ENCODE data around the gene CBX5. TPM values are rescaled to one million over a fixed set of nuclear protein-coding genes. Genes with fewer than 3 reads are reported as not detected.

The CBX5 gene
- total and polyA plus RNA-seq, 5 donors = 23.0 to 68.2 (median 56.8) TPM

DNA sequence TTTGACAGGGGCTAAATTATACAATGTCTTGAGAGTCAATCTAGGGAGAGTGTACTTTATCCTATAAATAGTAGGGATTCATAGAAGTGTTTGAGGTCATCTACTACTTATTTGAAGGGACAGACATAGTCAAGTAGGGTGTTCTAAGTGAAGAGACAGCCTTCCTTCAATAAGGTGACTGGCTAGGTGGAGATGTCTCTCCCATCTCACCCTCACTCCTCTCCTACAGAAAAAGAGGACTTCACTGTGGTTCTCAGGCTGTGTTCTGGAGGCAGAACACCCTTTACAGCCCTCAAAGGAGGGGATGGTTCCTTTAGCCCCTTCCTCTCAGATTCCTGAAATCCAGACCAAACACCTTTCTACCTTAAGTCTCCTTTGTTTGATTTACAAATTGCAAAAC is 23.7 kb upstream of the CBX5 start:
- Histone ChIP-seq H3K4me1 (ENCODE audit: control insufficient read depth, insufficient read depth, low read length) (no peaks in the 10 kb centered on the region), H3K9me3 (ENCODE audit: control insufficient read depth, low read length) (no peaks in the 10 kb centered on the region), H3K27me3 (ENCODE audit: control insufficient read depth, insufficient read depth) (no peaks in the 10 kb centered on the region), H3K4me3 (ENCODE audit: low read length) (no peak overlapping the region), H3K27ac (ENCODE audit: low read length) (no peak overlapping the region)
- intact Hi-C loops (cut with DNase I) = no loop called here
- ATAC-seq (no peak), DNase-seq (no peak)

DNA sequence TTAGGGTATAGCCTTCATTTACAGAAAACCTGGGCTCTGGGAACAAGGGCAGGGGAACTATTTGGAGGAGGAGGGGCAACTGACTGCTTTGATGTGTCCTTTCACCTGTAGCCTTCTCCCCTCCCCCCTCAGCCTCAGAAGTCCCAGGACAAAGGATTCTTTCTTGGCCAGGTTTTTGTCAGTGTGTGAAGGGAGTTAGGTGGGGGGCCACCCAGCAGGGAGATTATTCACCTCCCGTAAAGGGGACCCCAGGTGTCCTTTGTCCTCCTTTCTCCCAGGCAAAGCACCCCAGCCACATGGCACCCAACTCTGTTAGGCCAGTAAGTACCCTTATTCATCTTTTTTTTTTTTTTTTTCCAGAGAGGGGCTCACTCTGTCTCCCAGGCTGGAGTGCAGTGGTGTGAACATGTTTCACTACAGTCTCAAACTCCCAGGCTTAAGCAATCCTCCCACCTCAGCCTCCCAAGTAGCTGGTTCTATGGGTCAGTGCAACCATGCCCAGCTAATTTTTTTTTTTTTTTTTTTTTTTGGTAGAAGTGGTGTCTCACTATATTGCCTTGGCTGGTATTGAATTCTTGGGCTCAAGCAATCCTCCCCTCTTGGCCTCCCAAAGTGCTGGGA is 21.6 kb upstream of the CBX5 start:
- intact Hi-C loops (cut with DNase I) = no loop called here
- DNase-seq (no peak), ATAC-seq (no peak)
- Histone ChIP-seq H3K4me3 (ENCODE audit: low read length) (no peak overlapping the region), H3K9me3 (ENCODE audit: control insufficient read depth, low read length) (no peaks in the 10 kb centered on the region), H3K27me3 (ENCODE audit: control insufficient read depth, insufficient read depth) (no peaks in the 10 kb centered on the region), H3K4me1 (ENCODE audit: control insufficient read depth, insufficient read depth, low read length) (no peaks in the 10 kb centered on the region), H3K27ac (ENCODE audit: low read length) (no peak overlapping the region)
- 85% methylated on average over 1 of the region's 1 CpG for WGBS

DNA sequence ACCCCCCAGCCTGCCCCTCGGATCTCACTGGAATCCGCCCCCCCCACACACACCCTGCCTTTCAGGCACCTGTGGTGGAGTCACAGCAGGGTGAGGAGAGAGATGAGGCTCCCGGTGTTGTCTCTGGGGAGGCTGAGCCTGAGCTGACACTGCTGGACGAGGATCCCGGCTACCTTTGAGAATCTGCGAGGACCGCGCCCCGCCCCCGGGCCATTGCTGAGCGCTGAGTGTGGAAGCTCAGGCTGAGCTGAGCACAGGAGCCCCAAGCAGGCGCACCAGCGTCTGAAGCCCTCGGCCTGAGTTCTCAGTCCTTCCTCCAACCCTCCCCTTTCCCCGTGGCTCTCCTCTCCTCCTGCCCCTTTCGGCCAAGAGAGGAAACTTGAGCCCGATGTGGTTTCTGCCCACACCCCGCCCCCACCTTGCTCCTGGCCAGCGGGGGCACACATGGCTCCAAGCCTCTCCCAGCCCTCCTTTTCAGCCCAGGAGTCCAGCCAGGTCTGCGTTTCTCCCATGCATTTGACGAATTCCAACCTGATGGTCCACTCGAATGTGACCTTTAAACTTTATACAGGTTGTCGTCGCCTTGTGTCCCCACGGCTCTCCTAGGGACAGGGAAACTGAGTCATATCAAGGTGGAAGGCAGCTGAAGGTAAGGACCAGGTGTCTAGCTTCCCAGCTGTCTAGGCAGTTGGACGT is 21.0 kb upstream of the CBX5 start, which contains the start of gene NFE2:
Gene NFE2, minus strand, starts transcription at position 284 of the 696 bp plus-strand sequence. CDS start 5,767 bp downstream, outside the sequence.
- Histone ChIP-seq H3K27ac (ENCODE audit: low read length) (no peak within 1 kb of the TSS), H3K9me3 (ENCODE audit: control insufficient read depth, low read length) (no peaks in the 10 kb centered on the region), H3K4me3 (ENCODE audit: low read length) (peak within 1 kb of the TSS; percentile 3), H3K27me3 (ENCODE audit: control insufficient read depth, insufficient read depth) (no peaks in the 10 kb centered on the region), H3K4me1 (ENCODE audit: control insufficient read depth, insufficient read depth, low read length) (no peaks in the 10 kb centered on the region)
- intact Hi-C loops (cut with DNase I) = no loop called here
- peak; percentile 45 to 76 (median 69) for DNase-seq
- ATAC-seq = peak; percentile 63 to 71
- WGBS = 5% methylated on average over 26 of the region's 26 CpGs

DNA sequence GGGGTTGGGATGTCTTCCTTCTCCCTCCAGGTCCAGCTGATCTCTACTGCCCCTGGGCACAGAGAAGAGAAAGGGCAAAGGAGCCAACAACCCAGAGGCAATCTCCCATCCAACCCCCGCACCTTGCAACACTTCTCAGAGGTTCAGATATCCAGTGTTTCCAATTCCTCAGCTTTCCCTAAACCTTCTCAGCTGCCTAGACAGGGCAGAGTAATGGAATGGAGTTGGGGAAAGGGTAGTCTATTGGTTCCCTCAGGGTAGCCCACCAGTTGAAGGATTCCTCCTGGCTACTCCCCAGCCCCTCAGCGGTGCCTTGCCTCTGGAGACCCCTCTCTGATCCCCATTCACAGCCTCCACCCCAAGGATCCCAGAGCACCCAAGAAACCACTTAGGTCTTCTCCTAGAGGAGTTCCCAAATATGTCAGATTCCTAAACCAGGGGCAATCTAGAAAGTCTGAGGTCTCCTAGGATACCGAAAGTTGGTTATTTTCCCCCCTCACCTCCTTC is 20.4 kb upstream of the CBX5 start:
- Histone ChIP-seq H3K27me3 (ENCODE audit: control insufficient read depth, insufficient read depth) (no peaks in the 10 kb centered on the region), H3K9me3 (ENCODE audit: control insufficient read depth, low read length) (no peaks in the 10 kb centered on the region), H3K4me1 (ENCODE audit: control insufficient read depth, insufficient read depth, low read length) (no peaks in the 10 kb centered on the region), H3K27ac (ENCODE audit: low read length) (no peak overlapping the region), H3K4me3 (ENCODE audit: low read length) (no peak overlapping the region)
- DNase-seq (no peak), ATAC-seq (no peak)
- intact Hi-C loops (cut with DNase I) = no loop called here
- WGBS = 45% methylated on average over 3 of the region's 3 CpGs

DNA sequence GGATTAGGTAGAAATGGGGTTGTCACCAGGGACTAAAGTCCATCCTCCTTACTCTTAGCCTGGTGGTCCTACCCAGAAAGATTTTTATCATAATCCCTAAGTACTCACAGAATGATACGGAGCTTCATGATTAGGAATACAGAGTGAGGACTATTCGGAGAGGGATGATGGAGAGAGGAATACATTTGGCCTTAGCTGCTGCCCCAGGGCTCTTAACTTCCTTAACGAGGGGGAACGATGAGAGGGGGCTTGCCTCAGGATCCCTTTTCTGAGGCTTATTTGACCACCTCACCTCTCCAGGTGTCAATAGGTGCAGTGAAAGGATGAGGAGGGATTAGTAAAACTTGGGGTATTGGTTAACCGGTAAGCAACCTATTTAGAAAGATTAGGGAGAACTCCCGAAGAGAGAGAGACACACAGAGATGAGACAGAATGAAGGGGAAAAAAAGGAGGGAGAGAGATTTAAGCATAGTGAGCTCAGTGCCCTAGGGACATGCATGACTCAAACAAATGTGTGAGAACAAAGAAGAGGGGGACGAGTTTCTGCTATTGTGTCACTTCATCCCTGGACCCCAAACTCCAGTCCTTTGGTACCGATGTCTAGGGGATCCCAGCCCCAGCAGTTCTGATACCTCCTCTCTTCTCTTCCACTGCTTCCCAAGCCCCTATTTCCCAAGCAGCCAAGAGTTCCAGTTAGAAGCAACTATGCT is 19.7 kb upstream of the CBX5 start:
- Histone ChIP-seq H3K27me3 (ENCODE audit: control insufficient read depth, insufficient read depth) (no peaks in the 10 kb centered on the region), H3K9me3 (ENCODE audit: control insufficient read depth, low read length) (no peaks in the 10 kb centered on the region), H3K4me1 (ENCODE audit: control insufficient read depth, insufficient read depth, low read length) (no peaks in the 10 kb centered on the region), H3K27ac (ENCODE audit: low read length) (no peak overlapping the region), H3K4me3 (ENCODE audit: low read length) (no peak overlapping the region)
- 58% methylated on average over 8 of the region's 8 CpGs for WGBS
- no peak for DNase-seq
- intact Hi-C loops (cut with DNase I) = loop anchor here in 1 of 4 donors (10.0 kb wide), 1 partner anchor 65 kb away; the partner anchor contains the start of gene GPR84
- ATAC-seq = no peak

DNA sequence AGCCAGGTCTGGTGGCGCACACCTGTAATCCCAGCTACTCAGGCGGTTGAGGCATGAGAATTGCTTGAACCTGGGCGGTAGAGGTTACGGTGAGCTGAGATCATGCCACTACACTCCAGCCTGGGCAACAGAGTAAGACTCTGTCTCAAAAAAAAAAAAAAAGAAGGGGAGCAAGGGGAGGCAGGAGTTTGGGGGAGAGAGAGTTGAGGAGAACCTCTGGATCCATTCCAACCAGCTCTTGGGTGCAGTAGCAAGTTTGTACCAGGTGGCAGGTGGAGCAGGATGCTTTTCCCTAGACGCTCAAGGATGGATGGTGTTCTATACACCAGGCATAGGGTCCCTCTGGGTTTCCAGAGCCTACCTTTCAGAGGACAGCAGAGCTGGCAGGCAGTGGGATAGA is 19.0 kb upstream of the CBX5 start:
- 85% methylated on average over 5 of the region's 5 CpGs for WGBS
- Histone ChIP-seq H3K27ac (ENCODE audit: low read length) (no peak overlapping the region), H3K4me1 (ENCODE audit: control insufficient read depth, insufficient read depth, low read length) (no peaks in the 10 kb centered on the region), H3K4me3 (ENCODE audit: low read length) (no peak overlapping the region), H3K9me3 (ENCODE audit: control insufficient read depth, low read length) (no peaks in the 10 kb centered on the region), H3K27me3 (ENCODE audit: control insufficient read depth, insufficient read depth) (no peaks in the 10 kb centered on the region)
- DNase-seq (no peak), ATAC-seq (no peak)
- intact Hi-C loops (cut with DNase I) = loop anchor here in 1 of 4 donors (10.0 kb wide), 1 partner anchor 66 kb away; the partner anchor contains the start of gene GPR84

DNA sequence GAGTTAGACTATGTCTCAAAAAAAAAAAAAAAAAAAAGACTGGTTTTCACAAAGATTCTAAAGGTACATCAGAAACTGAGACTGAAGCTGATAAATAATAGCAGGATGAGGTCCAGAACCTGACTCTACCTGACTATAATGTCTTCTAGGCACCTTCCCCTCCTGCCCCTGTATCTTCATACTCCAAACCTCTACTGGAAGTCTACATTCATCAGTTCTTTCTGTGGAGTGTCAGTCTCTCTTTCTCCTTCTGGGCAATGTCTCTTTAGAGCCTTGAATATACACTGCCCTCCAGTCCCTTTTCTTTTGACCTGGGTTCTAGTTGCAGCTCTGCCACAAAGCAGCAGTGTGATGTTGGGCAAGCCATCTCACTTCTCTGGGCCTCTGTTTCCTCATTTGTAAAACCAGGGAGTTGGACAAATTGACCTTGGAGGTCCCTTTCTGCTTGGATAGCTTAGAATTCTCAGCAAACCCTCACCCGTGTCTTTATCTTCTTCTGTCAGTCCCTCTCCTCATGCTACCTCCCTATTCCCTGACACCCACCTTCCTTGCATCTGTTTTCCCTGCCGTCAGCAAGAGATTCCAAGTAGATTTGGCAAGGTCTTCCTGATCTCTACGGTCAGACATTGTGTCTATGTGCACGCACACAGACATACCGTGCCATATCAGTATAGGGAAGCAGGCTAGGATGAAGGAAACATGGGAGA is 16.6 kb upstream of the CBX5 start:
- no peak overlapping the region for H3K27ac ChIP-seq (ENCODE audit: low read length)

DNA sequence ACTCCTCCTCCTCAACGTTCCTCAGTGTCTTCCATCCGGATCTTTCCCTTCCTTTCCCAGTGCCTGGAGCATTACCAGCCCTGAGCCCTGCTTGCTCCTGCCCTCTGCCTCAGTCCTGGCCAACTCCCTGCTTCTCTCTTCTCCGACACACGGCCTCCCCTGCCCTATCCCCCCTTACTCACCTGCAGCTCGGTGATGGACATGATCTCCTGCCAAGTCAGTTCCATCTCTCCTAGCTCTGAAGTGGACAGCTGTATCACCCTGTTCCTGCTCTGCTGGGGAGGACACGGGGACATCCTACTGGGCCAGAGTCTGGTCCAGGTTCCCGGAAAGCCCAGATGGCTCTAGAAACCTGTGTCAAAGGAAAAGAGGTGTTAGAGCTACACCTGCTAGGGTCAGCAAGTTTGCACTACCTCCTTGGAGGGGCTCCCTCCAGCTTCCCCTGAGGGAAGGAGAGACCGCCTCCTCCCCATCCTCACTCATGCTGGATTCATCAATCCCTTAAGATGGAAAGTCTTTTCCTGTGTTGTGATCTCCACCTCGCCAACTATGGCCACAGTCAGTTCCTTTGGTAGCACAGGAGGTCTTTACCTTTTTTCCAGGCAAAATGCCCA is 15.1 kb upstream of the CBX5 start:
- Histone ChIP-seq H3K27me3 (ENCODE audit: control insufficient read depth, insufficient read depth) (no peaks in the 10 kb centered on the region), H3K4me1 (ENCODE audit: control insufficient read depth, insufficient read depth, low read length) (no peaks in the 10 kb centered on the region), H3K9me3 (ENCODE audit: control insufficient read depth, low read length) (no peaks in the 10 kb centered on the region), H3K4me3 (ENCODE audit: low read length) (no peak overlapping the region), H3K27ac (ENCODE audit: low read length) (no peak overlapping the region)
- intact Hi-C loops (cut with DNase I) = loop anchor here in 1 of 4 donors (10.0 kb wide), 1 partner anchor 70 kb away; the partner anchor contains the start of gene GPR84
- 68% methylated on average over 9 of the region's 9 CpGs for WGBS
- no peak for DNase-seq
- ATAC-seq = peak in 1 of 2 donors; percentile 4

More for the DNA sequence above, 16.6 kb upstream of the CBX5 start:
- no peak overlapping the region for H3K4me3 ChIP-seq (ENCODE audit: low read length)
- intact Hi-C loops (cut with DNase I) = loop anchor here in 1 of 4 donors (10.0 kb wide), 1 partner anchor 68 kb away; the partner anchor contains the start of gene GPR84
- H3K27me3 ChIP-seq (ENCODE audit: control insufficient read depth, insufficient read depth) = no peaks in the 10 kb centered on the region
- no peaks in the 10 kb centered on the region for H3K4me1 ChIP-seq (ENCODE audit: control insufficient read depth, insufficient read depth, low read length)
- WGBS = 53% methylated on average over 5 of the region's 5 CpGs
- ATAC-seq (no peak), DNase-seq (no peak)
- H3K9me3 ChIP-seq (ENCODE audit: control insufficient read depth, low read length) = no peaks in the 10 kb centered on the region

DNA sequence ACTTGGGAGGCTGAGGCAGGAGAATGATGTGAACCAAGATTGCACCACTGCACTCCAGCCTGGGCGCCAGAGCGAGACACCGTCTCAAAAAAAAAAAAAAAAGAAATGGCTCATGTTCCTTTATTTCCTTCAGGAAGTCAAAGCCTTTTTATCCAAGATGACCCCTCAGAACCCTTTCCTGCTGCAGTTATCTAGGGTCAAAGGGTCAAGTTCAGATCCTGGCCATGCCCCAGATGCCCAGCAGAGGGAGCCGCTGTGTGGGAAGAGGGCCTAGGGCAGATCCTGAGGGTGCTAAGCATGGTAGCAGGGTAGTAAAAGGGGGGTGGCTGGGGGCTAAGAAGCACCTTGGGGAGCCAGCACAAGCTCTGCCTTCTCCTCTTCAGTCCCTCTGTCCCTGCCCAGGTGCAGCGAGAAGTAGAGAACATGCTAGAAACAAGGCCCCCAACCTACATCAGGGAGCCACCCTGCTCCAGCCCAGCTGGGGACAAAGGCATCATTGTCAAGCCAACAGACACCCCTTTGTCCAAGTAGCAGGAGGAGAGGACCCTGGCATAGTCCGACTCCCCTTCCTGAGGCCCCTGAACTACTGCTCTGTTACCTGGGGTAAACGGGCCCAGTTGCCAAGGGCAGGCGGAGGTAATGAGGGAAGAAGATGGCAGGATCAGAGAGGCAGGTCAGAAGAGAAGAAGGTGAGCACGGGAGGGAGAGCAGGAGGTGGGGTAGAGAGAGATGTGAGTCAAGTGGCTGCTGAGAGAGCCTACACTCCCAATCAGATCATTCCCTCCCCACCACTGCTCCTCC is 14.4 kb upstream of the CBX5 start:
- H3K9me3 ChIP-seq (ENCODE audit: control insufficient read depth, low read length) = no peaks in the 10 kb centered on the region
- peak; percentile 40 to 79 (median 71) for DNase-seq
- WGBS = 63% methylated on average over 9 of the region's 9 CpGs

More for the DNA sequence above, 14.4 kb upstream of the CBX5 start:
- no peaks in the 10 kb centered on the region for H3K4me1 ChIP-seq (ENCODE audit: control insufficient read depth, insufficient read depth, low read length)
- H3K4me3 ChIP-seq (ENCODE audit: low read length) = no peak overlapping the region
- H3K27ac ChIP-seq (ENCODE audit: low read length) = no peak overlapping the region
- intact Hi-C loops (cut with DNase I) = loop anchor here in 1 of 4 donors (10.0 kb wide), 1 partner anchor 70 kb away; the partner anchor contains the start of gene GPR84
- H3K27me3 ChIP-seq (ENCODE audit: control insufficient read depth, insufficient read depth) = no peaks in the 10 kb centered on the region
- peak; percentile 44 to 66 for ATAC-seq
